Cardiac muscle cell (in vitro differentiated cells and primary cell): Measurements from ENCODE around the gene EML2. TPM values are rescaled to one million over a fixed set of nuclear protein-coding genes. Genes with fewer than 3 reads are reported as not detected.

Source experiments
- DNase-seq, 2 donors: peaks; one replicate each; pipeline versions ENCODE4 v3.0.0 to v3.0.0-alpha.2; 2010 to 2017; ENCODE audit warnings: low read depth in 1 of 2, low spot score in 1 of 2
- H3K27ac ChIP-seq: fragments of 200-600 bp; sonication (generic); 2 replicates; pipeline ENCODE4 v1.5.1; 2016
- H3K27me3 ChIP-seq: fragments of 200-600 bp; sonication (generic); 2 replicates; pipeline ENCODE4 v1.6.0; 2016; ENCODE audit warnings: control low read depth
- H3K36me3 ChIP-seq: fragments of 200-600 bp; sonication (generic); 2 replicates; pipeline ENCODE4 v1.5.1; 2016; ENCODE audit warnings: control low read depth
- H3K4me1 ChIP-seq: fragments of 200-600 bp; sonication (generic); 2 replicates; pipeline ENCODE4 v1.8.1; 2017; ENCODE audit warnings: low read depth, mild to moderate bottlenecking, mixed run types
- H3K4me3 ChIP-seq: fragments of 200-600 bp; sonication (generic); 2 replicates; pipeline ENCODE4 v1.5.1; 2016; ENCODE audit warnings: mild to moderate bottlenecking
- H3K9me3 ChIP-seq: fragments of 200-600 bp; sonication (generic); 2 replicates; pipeline ENCODE4 v1.5.1; 2017; ENCODE audit warnings: low read depth, mild to moderate bottlenecking, control low read depth
- CTCF ChIP-seq: IDR thresholded peaks from 2 replicates; pipeline ENCODE4 v1.5.1; 2012; ENCODE audit warnings: low read depth, mild to moderate bottlenecking, low read length
- polyA plus RNA-seq: library from polyadenylated mRNA; unstranded; fragments of >200 nt; fragmentation: Nextera tagmentation; extraction: Ambion mirVana; gene quantifications from 2 replicates; pipeline ENCODE4 v1.2.1, GENCODE V29; 2016
- total RNA-seq: library from RNA; depleted of rRNA; stranded (reverse); fragments of >200 nt; gene quantifications from 2 replicates; pipeline ENCODE4 v1.2.3, GENCODE V29; 2016

Gene EML2
- total and polyA plus RNA-seq, 2 experiments from 2014 or later = 26.2 to 41.0 TPM

DNA sequence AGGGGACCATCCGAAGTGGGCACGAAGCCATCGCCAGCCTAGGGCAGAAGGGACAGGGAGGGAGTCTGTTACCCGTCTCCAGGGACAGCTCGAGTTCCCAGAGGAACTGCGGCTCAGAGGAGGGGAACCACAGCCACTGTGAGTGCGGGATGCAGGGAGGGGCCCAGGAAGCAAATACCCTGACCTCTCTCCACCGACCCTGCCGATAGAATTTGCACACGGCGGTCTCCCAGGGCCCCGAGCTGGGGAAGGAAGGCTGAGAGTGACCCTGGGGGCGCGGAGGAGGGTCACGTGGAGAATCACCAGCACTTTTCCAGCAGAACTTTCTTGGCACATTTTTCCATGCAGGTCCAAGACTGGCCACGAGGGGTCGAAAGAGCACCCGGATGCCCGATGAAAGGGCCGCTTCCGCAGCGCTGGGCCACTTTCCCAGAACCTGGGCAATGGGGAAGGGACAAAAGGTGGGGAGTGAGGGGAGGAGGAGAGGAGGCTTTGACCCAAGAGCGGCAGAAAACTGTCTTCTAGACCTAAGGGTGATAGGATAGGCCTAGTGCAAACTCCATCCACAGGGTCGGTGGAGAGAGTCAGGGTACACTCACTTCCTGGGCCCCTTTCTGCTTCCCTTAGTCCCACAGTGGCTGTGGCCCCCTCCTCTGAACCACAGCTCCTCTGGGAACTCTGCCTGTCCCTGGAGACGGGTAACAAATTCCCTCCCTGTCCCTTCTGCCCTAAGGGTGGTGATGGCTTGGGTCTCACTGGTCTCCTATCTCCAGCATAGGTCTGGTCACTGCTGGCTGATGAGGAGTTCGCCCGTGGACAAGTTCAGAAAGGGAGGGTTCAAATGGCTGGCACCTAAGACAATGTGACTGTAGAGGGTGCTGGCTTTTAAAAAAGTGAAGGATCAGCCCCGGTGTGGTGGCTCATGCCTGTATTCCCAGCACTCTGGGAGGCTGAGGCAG, 31.8 kb downstream of the EML2 start:
- peaks cover 15% of the 10 kb centered on the region for H3K27me3 ChIP-seq
- no peaks in the 10 kb centered on the region for H3K9me3 ChIP-seq
- peaks cover 6% of the 10 kb centered on the region for H3K36me3 ChIP-seq
- no peaks in the 10 kb centered on the region for H3K4me1 ChIP-seq
- H3K27ac ChIP-seq = no peak overlapping the region
- peak; percentile 92 for TF ChIP-seq CTCF
- no peak overlapping the region for H3K4me3 ChIP-seq
- DNase-seq = peak; percentile 80 to 83

- DNase-seq = peak; percentile 54 to 66
- H3K36me3 ChIP-seq = no peaks in the 10 kb centered on the region
- TF ChIP-seq CTCF = no peak
- H3K4me3 ChIP-seq = no peak within 1 kb of the TSS
- no peaks in the 10 kb centered on the region for H3K4me1 ChIP-seq
- H3K9me3 ChIP-seq = no peaks in the 10 kb centered on the region
- no peak within 1 kb of the TSS for H3K27ac ChIP-seq
- H3K27me3 ChIP-seq = peaks cover 71% of the 10 kb centered on the region
Observed at GRCh38 chr19:45601524-45602374, 37.4 kb downstream of the EML2 start, which contains the start of gene GPR4. Gene GPR4, minus strand, starts transcription at chr19:45602212. Its CDS starts 10,346 bp downstream, at chr19:45591866.

DNA sequence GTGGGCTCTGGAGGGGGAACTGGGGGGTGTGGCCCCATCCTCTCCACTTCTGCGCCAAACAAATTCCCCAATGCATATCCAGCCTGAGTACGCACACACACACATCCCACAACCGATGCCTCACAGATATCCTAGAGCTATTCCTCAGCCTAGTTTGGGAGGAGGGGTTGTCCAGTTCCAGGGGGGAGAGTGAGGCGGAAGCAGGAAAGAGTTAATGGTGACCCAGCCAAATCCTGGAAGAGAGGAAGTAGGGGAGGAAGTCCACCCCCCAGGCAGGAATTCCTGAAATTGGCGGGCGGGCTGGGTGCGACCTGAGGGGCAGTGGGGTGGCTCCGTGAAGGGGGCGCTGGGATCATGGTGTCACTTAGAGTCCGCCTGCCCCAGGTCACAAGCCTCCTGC, 38.1 kb downstream of the EML2 start:
- Histone ChIP-seq H3K36me3 (no peaks in the 10 kb centered on the region), H3K4me1 (no peaks in the 10 kb centered on the region), H3K4me3 (no peak overlapping the region), H3K9me3 (no peaks in the 10 kb centered on the region), H3K27me3 (peaks cover 78% of the 10 kb centered on the region), H3K27ac (no peak overlapping the region)
- TF ChIP-seq CTCF = no peak
- no peak for DNase-seq

- Histone ChIP-seq H3K4me3 (no peak overlapping the region), H3K9me3 (no peaks in the 10 kb centered on the region), H3K27me3 (peaks cover 83% of the 10 kb centered on the region), H3K27ac (no peak overlapping the region), H3K4me1 (no peaks in the 10 kb centered on the region), H3K36me3 (no peaks in the 10 kb centered on the region)
- no peak for TF ChIP-seq CTCF
- DNase-seq = no peak
Observed at GRCh38 chr19:45600340-45600885, 38.8 kb downstream of the EML2 start.

- Histone ChIP-seq H3K4me1 (no peaks in the 10 kb centered on the region), H3K9me3 (no peaks in the 10 kb centered on the region), H3K27me3 (peaks cover 84% of the 10 kb centered on the region), H3K36me3 (no peaks in the 10 kb centered on the region), H3K4me3 (no peak overlapping the region), H3K27ac (no peak overlapping the region)
- DNase-seq = no peak
- TF ChIP-seq CTCF = no peak
Observed at GRCh38 chr19:45599286-45599685, 39.9 kb downstream of the EML2 start.
